ENCODE results near the gene DDX51.
"Not testable (repeated sequence)": the region's sequence is repeated elsewhere in the genome, so short reads cannot be mapped to it uniquely, and the experiment has no call there.

DNA sequence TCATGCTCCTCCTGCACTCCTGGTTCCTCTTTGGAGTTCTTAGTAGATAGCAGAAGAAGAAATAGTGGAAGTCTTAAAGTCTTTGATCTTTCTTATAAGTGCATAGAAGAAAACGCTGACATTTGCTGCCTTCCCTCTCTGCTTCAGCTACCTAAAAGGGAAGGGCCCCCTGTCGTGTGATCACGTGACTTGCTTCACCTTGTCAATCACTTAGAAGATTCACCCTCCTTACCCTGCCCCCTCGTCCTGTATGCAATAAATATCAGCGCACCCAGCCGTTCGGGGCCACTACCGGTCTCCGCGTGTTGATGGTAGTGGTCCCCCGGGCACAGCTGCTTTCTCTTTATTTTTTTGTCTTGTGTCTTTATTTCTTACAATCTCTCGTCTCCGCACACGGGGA, 41.0 kb downstream of the DDX51 start:
- not testable (repeated sequence) for TF ChIP-seq CTCF (conservative IDR thresholded peaks at IDR 0.05; ENCODE audit: low read length); EZH2phosphoT487 (IDR thresholded peaks at IDR 0.05; ENCODE audit: borderline replicate concordance)
